HCT116 (cell line): ENCODE data around the gene LSMEM2. TPM values are rescaled to one million over a fixed set of nuclear protein-coding genes. Genes with fewer than 3 reads are reported as not detected.

Experiments
- ATAC-seq: fragments of 200-7000 bp; cut with Tn5 transposase; 2 replicates; pipeline ENCODE4 v1.9.1; 2020; ENCODE audit warnings: mild to moderate bottlenecking, moderate library complexity
- BruUV-seq: library from RNA; stranded (reverse); fragments of 400-500 nt; replicated peaks from 2 replicates; lab custom pipeline; 2021; lab: Mats Ljungman, UMichigan
- CTCF ChIA-PET: fragments of 300-600 bp; sonication (Branson Sonifier 250); formaldehyde crosslinking; loops from one replicate; lab custom pipeline; 2021; ENCODE audit warnings: antibody characterized with exemption; lab: Charles Lee
- POLR2A ChIA-PET: fragments of 300-600, 350-600 bp; sonication (Branson Sonifier 250); formaldehyde crosslinking; loops from one replicate; lab custom pipeline; 2021; ENCODE audit warnings: antibody characterized with exemption; lab: Charles Lee
- RAD21 ChIA-PET, 2 experiments: fragments of 300-600 bp; sonication (Branson Sonifier 250); formaldehyde crosslinking; loops; one replicate each; lab custom pipeline; 2023; ENCODE audit warnings: low total read pairs in 2 of 2; ENCODE audit not compliant: uncharacterized antibody in 2 of 2, unreplicated experiment in 2 of 2, low non-redundant PET in 1 of 2; lab: Charles Lee
- DNase-seq: peaks from one replicate; pipeline ENCODE4 v3.0.0-alpha.2; 2010; ENCODE audit warnings: low read depth, low spot score
- H2AFZ ChIP-seq: fragments of 200-600 bp; shearing (Covaris generic), sonication (generic); 2 replicates; pipeline ENCODE4 v1.6.1; 2017; ENCODE audit warnings: low read depth, mixed run types, mixed read lengths, antibody characterized with exemption, low read length; ENCODE audit not compliant: poor library complexity, severe bottlenecking
- H3K27ac ChIP-seq: 2 replicates; pipeline ENCODE4 v1.5.1; 2012; ENCODE audit warnings: low read depth, low read length
- H3K27me3 ChIP-seq: fragments of 200-600 bp; sonication (generic); 2 replicates; pipeline ENCODE4 v1.6.1; 2016; ENCODE audit warnings: mixed run types, low read length, mixed read lengths; ENCODE audit not compliant: insufficient read depth
- H3K36me3 ChIP-seq, 2 experiments: fragments of 200-500 bp in 1 of 2; fragments of 200-600 bp in 1 of 2; sonication (Bioruptor generic) in 1 of 2; sonication (generic) in 1 of 2; 2 replicates each; pipeline versions ENCODE4 v1.5.1 to v1.6.1; 2014 to 2016; ENCODE audit warnings: low read length in 2 of 2, inconsistent platforms in 1 of 2, mixed read lengths in 1 of 2, mixed run types in 1 of 2; ENCODE audit not compliant: insufficient read depth in 2 of 2, control insufficient read depth in 1 of 2
- H3K4me1 ChIP-seq, 2 experiments: fragments of 200-600 bp in 1 of 2; sonication (generic) in 1 of 2; 2 replicates each; pipeline versions ENCODE4 v1.5.1 to v1.6.1; 2012 to 2017; ENCODE audit warnings: low read length in 2 of 2, inconsistent platforms in 1 of 2, mild to moderate bottlenecking in 1 of 2, mixed read lengths in 1 of 2, mixed run types in 1 of 2, moderate library complexity in 1 of 2; ENCODE audit not compliant: insufficient read depth in 2 of 2, control insufficient read depth in 1 of 2
- H3K4me2 ChIP-seq: fragments of 200-600 bp; sonication (generic); 2 replicates; pipeline ENCODE4 v1.6.1; 2017; ENCODE audit warnings: mixed run types, low read length, mixed read lengths
- H3K4me3 ChIP-seq, 2 experiments: fragments of 200-600 bp in 1 of 2; sonication (generic) in 1 of 2; replicated peaks in 1 of 2; 2 replicates each; pipeline ENCODE4 v1.5.1; 2011 to 2016; ENCODE audit warnings: low read length in 2 of 2, control low read depth in 1 of 2, low read depth in 1 of 2, mild to moderate bottlenecking in 1 of 2, mixed read lengths in 1 of 2, mixed run types in 1 of 2
- H3K79me2 ChIP-seq: fragments of 200-600 bp; sonication (generic); 2 replicates; pipeline ENCODE4 v1.6.1; 2017; ENCODE audit warnings: mild to moderate bottlenecking, mixed run types, low read length, moderate library complexity, mixed read lengths; ENCODE audit not compliant: insufficient read depth
- H3K9ac ChIP-seq: fragments of 200-600 bp; sonication (generic); 2 replicates; pipeline ENCODE4 v1.6.1; 2016; ENCODE audit warnings: low read length, mixed read lengths
- H3K9me2 ChIP-seq: fragments of 200-600 bp; sonication (generic), shearing (Covaris generic); 2 replicates; pipeline ENCODE4 v1.6.1; 2017; ENCODE audit warnings: mixed run types, mild to moderate bottlenecking, moderate library complexity; ENCODE audit not compliant: insufficient read depth
- H3K9me3 ChIP-seq, 2 experiments: fragments of 200-500 bp in 1 of 2; fragments of 200-600 bp in 1 of 2; sonication (Bioruptor generic) in 1 of 2; sonication (generic) in 1 of 2; 2 replicates each; pipeline ENCODE4 v1.6.1; 2014 to 2017; ENCODE audit warnings: low read length in 2 of 2, mixed read lengths in 2 of 2, inconsistent platforms in 1 of 2, low read depth in 1 of 2, mild to moderate bottlenecking in 1 of 2, mixed run types in 1 of 2, moderate library complexity in 1 of 2; ENCODE audit not compliant: control insufficient read depth in 1 of 2, insufficient read depth in 1 of 2
- H4K20me1 ChIP-seq: fragments of 200-600 bp; sonication (generic), shearing (Covaris generic); 2 replicates; pipeline ENCODE4 v1.6.1; 2017; ENCODE audit warnings: mixed run types, mild to moderate bottlenecking, moderate library complexity; ENCODE audit not compliant: insufficient read depth
- CBX3 ChIP-seq: IDR thresholded peaks from 2 replicates; pipeline ENCODE4 v1.6.1; 2012; ENCODE audit warnings: low read depth
- ELF1 ChIP-seq: IDR thresholded peaks from 2 replicates; pipeline ENCODE4 v1.6.1; 2012; ENCODE audit warnings: low read depth, borderline replicate concordance
- EZH2 ChIP-seq: fragments of 200-600 bp; sonication (generic); IDR thresholded peaks from 2 replicates; pipeline ENCODE4 v1.6.1; 2017; ENCODE audit warnings: antibody characterized with exemption, mixed run types
- MAX ChIP-seq: IDR thresholded peaks from 2 replicates; pipeline ENCODE4 v1.6.1; 2012
- RAD21 ChIP-seq: IDR thresholded peaks from 2 replicates; pipeline ENCODE4 v1.6.1; 2012; ENCODE audit warnings: low read depth, mild to moderate bottlenecking
- REST ChIP-seq: IDR thresholded peaks from 2 replicates; pipeline ENCODE4 v1.6.1; 2012; ENCODE audit warnings: low read depth
- SIN3A ChIP-seq: IDR thresholded peaks from 2 replicates; pipeline ENCODE4 v1.6.1; 2012; ENCODE audit warnings: low read depth
- SP1 ChIP-seq: IDR thresholded peaks from 2 replicates; pipeline ENCODE4 v1.6.1; 2012; ENCODE audit warnings: low read depth
- ZFX ChIP-seq: fragments of 450-650 bp; IDR thresholded peaks from 2 replicates; pipeline ENCODE4 v1.6.1; 2017
- intact Hi-C: fragments of 100-400 bp; cut with micrococcal nuclease; formaldehyde crosslinking; loops from 2 replicates; pipeline ENCODE4 v1.10.0; 2022
- total RNA-seq: library from RNA; stranded (reverse); gene quantifications from one replicate; pipeline ENCODE4 v1.2.1, GENCODE V29; 2021; ENCODE audit not compliant: unreplicated experiment

The LSMEM2 gene
- total RNA-seq, 1 experiment from 2014 or later: not detected

- H4K20me1 ChIP-seq: no peaks in the 10 kb centered on the region
- H3K9me3 ChIP-seq: no peaks in the 10 kb centered on the region
- CTCF ChIA-PET: interaction anchor here (0.6 to 2.9 kb wide), 3 partner anchors 8 to 28 kb away, joined by 4 to 20 read pairs (median 4); no protein-coding TSS in a partner anchor
- RAD21 ChIA-PET: no interaction called here
- no peak overlapping the region for H3K4me2 ChIP-seq
- no TSS peak for BruUV-seq
- no peak for ATAC-seq
- H3K4me1 ChIP-seq: peaks cover 4 to 53% of the 10 kb centered on the region in 2 experiments; a peak in 3 of 4 replicates
- DNase-seq: no peak
- H3K4me3 ChIP-seq: no peak overlapping the region
- intact Hi-C loops: no loop called here
- H3K36me3 ChIP-seq: peaks cover 11 to 15% of the 10 kb centered on the region in 2 experiments; a peak in 3 of 4 replicates
- H3K9ac ChIP-seq: no peak overlapping the region
- H3K79me2 ChIP-seq: peaks cover 19% of the 10 kb centered on the region
- no peaks in the 10 kb centered on the region for H3K9me2 ChIP-seq
- no peaks in the 10 kb centered on the region for H3K27me3 ChIP-seq
- H3K27ac ChIP-seq: no peak overlapping the region; the same call in 1 of the 2 replicates
- TF ChIP-seq MAX (no peak), ELF1 (no peak), CBX3 (no peak), EZH2 (no peak), ZFX (no peak), REST (no peak), RAD21 (no peak), SIN3A (no peak), SP1 (no peak)
- POLR2A ChIA-PET: no interaction called here
- H2AFZ ChIP-seq: no peak overlapping the region
These were observed 23.7 kb upstream of the LSMEM2 start for GRCh38 chr3:50255251-50255615.
